ENCODE results near the gene SMIM32.

- TF ChIP-seq CTCF (IDR thresholded peaks at IDR 0.05; ENCODE audit: low read depth, low read length, poor library complexity, severe bottlenecking) (no peak), EZH2phosphoT487 (IDR thresholded peaks at IDR 0.05; ENCODE audit: borderline replicate concordance, low read length) (no peak)
Measured at GRCh38 chr5:136242136-136242535, 49.2 kb upstream of the SMIM32 start.

Measured in DOHH2 (cell line).